ENCODE measurements around the gene VSTM2B.

- TF ChIP-seq, protein P1, sequence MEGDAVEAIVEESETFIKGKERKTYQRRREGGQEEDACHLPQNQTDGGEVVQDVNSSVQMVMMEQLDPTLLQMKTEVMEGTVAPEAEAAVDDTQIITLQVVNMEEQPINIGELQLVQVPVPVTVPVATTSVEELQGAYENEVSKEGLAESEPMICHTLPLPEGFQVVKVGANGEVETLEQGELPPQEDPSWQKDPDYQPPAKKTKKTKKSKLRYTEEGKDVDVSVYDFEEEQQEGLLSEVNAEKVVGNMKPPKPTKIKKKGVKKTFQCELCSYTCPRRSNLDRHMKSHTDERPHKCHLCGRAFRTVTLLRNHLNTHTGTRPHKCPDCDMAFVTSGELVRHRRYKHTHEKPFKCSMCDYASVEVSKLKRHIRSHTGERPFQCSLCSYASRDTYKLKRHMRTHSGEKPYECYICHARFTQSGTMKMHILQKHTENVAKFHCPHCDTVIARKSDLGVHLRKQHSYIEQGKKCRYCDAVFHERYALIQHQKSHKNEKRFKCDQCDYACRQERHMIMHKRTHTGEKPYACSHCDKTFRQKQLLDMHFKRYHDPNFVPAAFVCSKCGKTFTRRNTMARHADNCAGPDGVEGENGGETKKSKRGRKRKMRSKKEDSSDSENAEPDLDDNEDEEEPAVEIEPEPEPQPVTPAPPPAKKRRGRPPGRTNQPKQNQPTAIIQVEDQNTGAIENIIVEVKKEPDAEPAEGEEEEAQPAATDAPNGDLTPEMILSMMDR (conservative IDR thresholded peaks at IDR 0.05): no peak
- TF ChIP-seq EZH2 (IDR thresholded peaks at IDR 0.05; ENCODE audit: low read depth): no peak
Observed at GRCh38 chr19:29512748-29513147, 13.0 kb upstream of the VSTM2B start.
